Mucosa of stomach (tissue), 1 donor: Measurements from ENCODE around the gene NAT9.

Experiments
- H3K27me3 ChIP-seq: one replicate; pipeline ENCODE4 v1.7.0; 2013; ENCODE audit warnings: mild to moderate bottlenecking, low read length; ENCODE audit not compliant: control insufficient read depth, insufficient read depth
- H3K36me3 ChIP-seq: one replicate; pipeline ENCODE4 v1.7.0; 2013; ENCODE audit warnings: low read length; ENCODE audit not compliant: control insufficient read depth, insufficient read depth
- H3K4me1 ChIP-seq: one replicate; pipeline ENCODE4 v1.7.0; 2013; ENCODE audit warnings: mild to moderate bottlenecking, low read length; ENCODE audit not compliant: control insufficient read depth, insufficient read depth
- H3K4me3 ChIP-seq: one replicate; pipeline ENCODE4 v1.7.0; 2013; ENCODE audit warnings: low read length
- H3K9ac ChIP-seq: one replicate; pipeline ENCODE4 v1.7.0; 2013; ENCODE audit warnings: mild to moderate bottlenecking, low read length, moderate library complexity
- H3K9me3 ChIP-seq: one replicate; pipeline ENCODE4 v1.7.0; 2013; ENCODE audit warnings: mild to moderate bottlenecking, low read length, moderate library complexity; ENCODE audit not compliant: control insufficient read depth
- donor health status: Pancreatic carcinoma.

The NAT9 gene

DNA sequence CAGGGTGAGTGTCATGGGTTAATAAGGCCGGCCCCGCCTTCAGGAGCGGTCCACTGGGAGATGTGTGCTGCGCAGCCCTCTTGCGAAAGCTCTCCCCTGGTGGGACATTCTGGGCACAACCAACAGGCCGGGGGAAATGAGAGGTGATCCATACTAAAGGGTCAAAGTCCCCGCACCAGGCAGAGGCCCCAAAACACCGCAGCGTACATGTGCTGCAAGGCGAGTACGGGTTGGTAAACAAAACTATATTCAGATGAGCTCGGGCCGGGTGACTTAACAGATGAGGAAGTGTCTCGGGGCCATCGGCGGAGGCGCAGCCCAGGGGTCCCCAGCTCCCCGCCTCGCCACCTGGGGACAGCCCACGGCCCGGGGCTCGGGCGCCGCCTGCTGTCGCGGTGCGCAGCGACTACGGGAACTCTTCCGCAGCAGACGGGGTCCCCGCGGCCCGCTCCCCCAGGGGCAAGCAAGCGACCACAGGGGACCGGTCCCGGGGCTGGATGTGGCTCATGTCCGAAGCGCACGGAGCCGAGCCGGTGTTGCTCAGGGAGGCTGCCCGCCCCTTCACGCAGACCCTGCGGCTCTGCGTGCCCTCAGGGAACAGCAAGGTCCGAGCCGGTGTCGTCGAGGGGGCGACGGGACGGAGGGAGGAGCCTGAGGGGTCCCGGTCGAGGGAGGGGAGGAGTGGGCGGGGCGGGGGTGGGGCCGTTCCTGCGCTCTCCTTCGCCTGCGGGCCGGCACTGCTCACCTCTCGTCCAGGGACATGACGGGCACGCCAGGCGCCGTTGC, 39.4 kb downstream of the NAT9 start, which contains the start of gene RAB37:
RAB37 (plus strand) TSS at position 744 of the 786 bp plus-strand sequence; CDS start at position 761, 17 bp downstream.
- H3K27me3 ChIP-seq, result peaks cover 44% of the 10 kb centered on the region
- H3K9ac ChIP-seq, result peak within 1 kb of the TSS; percentile 46
- H3K4me1 ChIP-seq, result peaks cover 34% of the 10 kb centered on the region
- H3K9me3 ChIP-seq, result no peaks in the 10 kb centered on the region
- H3K4me3 ChIP-seq, result peak within 1 kb of the TSS; percentile 22
- no peaks in the 10 kb centered on the region for H3K36me3 ChIP-seq

DNA sequence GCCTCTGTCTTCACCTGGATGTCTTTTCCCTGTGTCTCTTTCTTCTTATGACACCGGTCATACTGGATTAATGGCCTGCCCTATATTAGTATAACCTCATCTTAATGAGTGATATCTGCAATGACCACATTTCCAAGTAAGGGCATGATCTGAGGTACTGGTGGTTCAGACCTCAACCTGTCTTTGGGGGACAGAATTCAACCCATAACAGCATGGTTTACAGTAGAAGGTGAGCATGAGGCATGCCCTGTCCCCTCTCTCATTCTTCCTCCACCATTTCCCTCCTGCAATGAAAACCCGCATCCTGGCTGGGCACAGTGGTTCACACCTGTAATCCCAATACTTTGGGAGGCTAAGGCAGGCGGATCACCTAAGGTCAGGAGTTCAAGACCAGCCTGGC, 41.9 kb downstream of the NAT9 start:
- Histone ChIP-seq H3K4me3 (no peak overlapping the region), H3K27me3 (peaks cover 34% of the 10 kb centered on the region), H3K9me3 (no peaks in the 10 kb centered on the region), H3K36me3 (no peaks in the 10 kb centered on the region), H3K4me1 (peaks cover 40% of the 10 kb centered on the region), H3K9ac (no peak overlapping the region)

DNA sequence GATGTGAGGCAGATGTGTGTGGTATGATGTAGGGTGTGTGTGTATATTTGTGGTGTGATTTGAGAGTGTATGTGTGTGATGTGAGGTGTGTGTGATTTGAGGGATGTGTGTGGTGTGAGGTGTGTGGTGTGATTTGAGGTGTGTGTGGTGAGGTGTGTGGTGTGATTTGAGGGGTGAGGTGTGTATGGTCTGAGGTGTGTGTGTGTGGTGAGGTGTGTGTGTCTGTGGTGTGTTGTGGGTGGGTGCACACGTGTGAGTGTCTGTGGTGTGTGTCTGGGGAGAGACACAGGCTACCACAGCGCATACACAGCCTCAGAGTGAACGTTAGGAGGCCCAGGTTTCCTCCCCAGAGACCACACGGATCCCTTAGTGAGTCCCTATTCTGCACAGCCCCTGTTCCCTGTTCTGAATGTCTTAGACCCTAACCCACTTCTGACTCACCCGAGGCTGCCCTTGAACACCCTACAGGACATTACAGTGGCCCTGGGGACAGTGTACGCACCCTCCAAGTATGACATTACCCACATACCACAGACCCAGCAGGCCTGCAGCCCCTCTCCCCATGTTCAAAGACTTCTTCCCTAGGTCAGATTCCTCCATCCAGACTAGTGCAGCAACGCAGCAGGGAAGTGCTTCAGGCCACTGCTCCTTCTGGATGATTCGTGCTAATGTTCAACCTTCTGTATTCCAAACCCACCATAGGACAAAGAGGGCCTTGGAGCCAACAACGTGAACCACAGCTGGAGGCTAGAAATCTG, 42.6 kb downstream of the NAT9 start:
- Histone ChIP-seq H3K4me1 (peaks cover 33% of the 10 kb centered on the region), H3K27me3 (peaks cover 30% of the 10 kb centered on the region), H3K36me3 (no peaks in the 10 kb centered on the region), H3K9ac (no peak overlapping the region), H3K9me3 (no peaks in the 10 kb centered on the region), H3K4me3 (no peak overlapping the region)

- Histone ChIP-seq H3K4me3 (no peak overlapping the region), H3K36me3 (no peaks in the 10 kb centered on the region), H3K4me1 (peaks cover 20% of the 10 kb centered on the region), H3K27me3 (peaks cover 17% of the 10 kb centered on the region), H3K9me3 (no peaks in the 10 kb centered on the region), H3K9ac (no peak overlapping the region)
Measured at GRCh38 chr17:74732042-74732867, 43.9 kb downstream of the NAT9 start.

DNA sequence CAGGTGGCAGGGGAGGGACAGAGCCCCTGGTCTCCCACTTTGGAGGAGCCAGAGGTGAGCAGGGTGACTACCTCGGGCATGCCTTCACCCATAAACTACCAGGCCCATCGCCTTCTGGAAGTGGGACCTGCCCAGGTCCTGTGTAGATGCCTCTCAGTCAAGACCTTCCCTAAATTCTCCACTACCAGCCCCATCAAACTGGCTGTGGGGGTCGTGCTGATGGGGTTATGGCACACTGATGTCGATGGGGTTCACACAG, 44.9 kb downstream of the NAT9 start:
- Histone ChIP-seq H3K4me1 (peaks cover 12% of the 10 kb centered on the region), H3K4me3 (no peak overlapping the region), H3K9ac (no peak overlapping the region), H3K36me3 (no peaks in the 10 kb centered on the region), H3K9me3 (no peaks in the 10 kb centered on the region), H3K27me3 (peaks cover 13% of the 10 kb centered on the region)

DNA sequence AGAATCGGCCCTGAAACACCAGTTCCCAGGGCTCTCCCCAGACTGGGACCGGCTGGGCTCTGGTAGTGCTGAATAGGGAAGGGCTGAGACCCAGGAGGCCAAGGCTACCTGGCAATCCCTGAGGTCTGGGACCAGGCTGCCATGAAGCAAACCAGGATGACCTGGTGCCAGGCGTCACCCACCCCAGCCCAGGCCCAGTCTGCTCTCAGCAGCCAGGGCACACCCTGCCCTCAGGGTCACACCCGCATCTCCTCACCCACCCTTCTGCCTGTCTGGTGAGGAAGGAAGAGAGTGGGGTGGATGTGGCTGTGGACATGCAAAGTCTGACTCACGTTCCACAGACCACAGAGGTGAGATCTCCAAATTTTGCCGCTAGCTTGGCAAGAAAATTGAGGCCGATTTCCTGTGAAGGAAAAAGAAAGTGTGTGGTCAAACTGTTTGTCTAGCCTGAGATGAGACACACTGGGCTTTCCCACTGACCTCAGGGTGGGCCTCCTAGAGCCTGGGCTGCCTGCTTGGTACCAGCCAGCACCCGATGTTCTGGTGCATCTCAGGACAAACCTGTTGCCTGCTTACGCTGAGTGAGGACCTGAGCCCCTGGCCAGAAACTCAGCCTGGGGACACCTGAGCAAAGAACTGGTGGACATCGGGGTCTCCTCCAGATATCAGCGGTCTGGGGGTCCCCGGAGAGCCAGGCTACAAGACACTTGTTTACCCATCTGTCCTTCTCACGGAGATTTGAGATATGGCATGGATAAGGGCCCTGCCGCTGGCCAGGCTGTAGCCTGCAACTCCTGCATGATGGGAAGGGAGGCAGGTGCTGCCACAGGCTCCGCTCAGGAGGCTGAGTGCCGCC, 45.4 kb downstream of the NAT9 start:
- Histone ChIP-seq H3K27me3 (peaks cover 13% of the 10 kb centered on the region), H3K9me3 (no peaks in the 10 kb centered on the region), H3K4me3 (no peak overlapping the region), H3K9ac (no peak overlapping the region), H3K4me1 (peaks cover 8% of the 10 kb centered on the region), H3K36me3 (no peaks in the 10 kb centered on the region)

DNA sequence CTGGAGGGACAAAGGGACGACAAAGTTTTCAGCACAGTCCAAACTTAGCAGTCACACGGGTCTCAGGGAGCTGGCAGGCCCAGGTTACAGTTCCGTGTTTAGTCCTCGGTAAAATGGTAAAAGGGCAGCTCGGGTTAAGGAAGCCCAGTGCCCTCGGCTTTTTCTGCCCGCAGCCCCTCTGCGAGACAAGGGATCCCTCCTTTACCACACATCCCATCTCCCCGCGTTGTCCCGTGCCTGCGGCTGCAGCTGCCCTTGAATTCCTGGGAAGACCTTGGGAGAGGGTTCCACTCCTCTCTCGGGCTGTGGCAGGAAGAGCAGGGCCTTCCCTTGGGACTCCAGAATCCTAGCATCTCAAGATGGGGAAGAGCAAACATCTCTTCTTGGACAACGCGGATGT, 46.3 kb downstream of the NAT9 start:
- Histone ChIP-seq H3K4me1 (peaks cover 8% of the 10 kb centered on the region), H3K27me3 (peaks cover 13% of the 10 kb centered on the region), H3K9ac (no peak overlapping the region), H3K4me3 (no peak overlapping the region), H3K9me3 (no peaks in the 10 kb centered on the region), H3K36me3 (no peaks in the 10 kb centered on the region)

DNA sequence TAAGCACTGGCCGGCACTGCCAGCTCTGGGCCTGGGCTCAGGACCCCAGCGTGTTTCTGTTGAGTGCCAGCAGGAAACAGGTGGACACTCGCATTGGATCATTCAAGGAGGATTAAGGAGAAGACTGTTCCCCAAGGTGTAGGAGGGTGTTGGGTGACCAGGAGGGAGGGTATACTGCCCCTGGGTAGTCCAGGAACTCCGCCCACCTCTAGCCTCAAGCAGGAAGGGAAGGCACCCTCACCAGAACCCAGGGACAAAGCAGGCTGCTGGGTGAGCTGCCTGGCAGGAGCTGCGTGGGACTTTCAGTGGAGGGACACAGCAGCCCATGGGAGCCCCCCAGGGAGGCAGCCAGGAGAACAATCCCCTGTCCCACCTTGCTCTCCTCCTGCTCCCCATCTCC, 46.8 kb downstream of the NAT9 start:
- peaks cover 13% of the 10 kb centered on the region for H3K27me3 ChIP-seq
- peaks cover 8% of the 10 kb centered on the region for H3K4me1 ChIP-seq
- H3K36me3 ChIP-seq, result no peaks in the 10 kb centered on the region
- no peak overlapping the region for H3K4me3 ChIP-seq
- H3K9ac ChIP-seq, result no peak overlapping the region
- H3K9me3 ChIP-seq, result no peaks in the 10 kb centered on the region

- H3K4me1 ChIP-seq, result peaks cover 8% of the 10 kb centered on the region
- no peaks in the 10 kb centered on the region for H3K9me3 ChIP-seq
- H3K9ac ChIP-seq, result no peak overlapping the region
- H3K4me3 ChIP-seq, result no peak overlapping the region
- H3K36me3 ChIP-seq, result no peaks in the 10 kb centered on the region
- peaks cover 15% of the 10 kb centered on the region for H3K27me3 ChIP-seq
Measured at GRCh38 chr17:74728702-74729075, 47.5 kb downstream of the NAT9 start.

GRCh38 chr17:74728033-74728701, 48.0 kb downstream of the NAT9 start:
- H3K9me3 ChIP-seq, result no peaks in the 10 kb centered on the region
- peaks cover 8% of the 10 kb centered on the region for H3K4me1 ChIP-seq
- peaks cover 10% of the 10 kb centered on the region for H3K27me3 ChIP-seq
- H3K4me3 ChIP-seq, result no peak overlapping the region
- H3K36me3 ChIP-seq, result no peaks in the 10 kb centered on the region
- H3K9ac ChIP-seq, result no peak overlapping the region

DNA sequence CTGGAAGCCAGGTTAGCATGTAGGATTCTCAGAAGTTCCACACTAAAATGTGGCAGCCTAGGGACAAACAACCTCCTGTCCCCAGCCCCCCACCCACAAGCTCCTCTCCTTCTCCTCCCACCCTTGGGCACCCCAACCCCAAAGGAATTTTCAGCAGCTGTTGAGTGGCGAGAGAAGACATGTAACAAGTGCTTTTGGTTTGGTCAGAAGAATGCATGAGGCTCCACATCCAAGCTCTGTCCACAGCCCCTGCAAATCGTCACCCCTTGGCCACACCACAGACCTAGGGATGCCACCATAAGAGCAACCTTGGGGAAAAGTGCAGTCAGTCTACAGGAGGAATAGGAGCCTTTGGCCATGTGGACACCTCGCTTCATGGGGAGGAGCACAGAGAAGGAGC, 51.0 kb downstream of the NAT9 start:
- H3K9ac ChIP-seq, result no peak overlapping the region
- no peaks in the 10 kb centered on the region for H3K36me3 ChIP-seq
- peaks cover 5% of the 10 kb centered on the region for H3K27me3 ChIP-seq
- H3K4me3 ChIP-seq, result no peak overlapping the region
- H3K9me3 ChIP-seq, result no peaks in the 10 kb centered on the region
- H3K4me1 ChIP-seq, result peaks cover under 1% of the 10 kb centered on the region
